Type B pancreatic cell (in vitro differentiated cells): ENCODE measurements around the gene S100A2. TPM values are rescaled to one million over a fixed set of nuclear protein-coding genes. Genes with fewer than 3 reads are reported as not detected.
A peak's percentile ranks its signal among the peaks of the same experiment; 100 is the strongest.

Experiments
- DNase-seq: peaks from one replicate; pipeline ENCODE4 v3.0.0; 2021; ENCODE audit warnings: mixed read lengths; ENCODE audit not compliant: unreplicated experiment; ENCODE audit errors: extremely low spot score
- H3K27ac Mint-ChIP-seq: 2 replicates; pipeline ENCODE4 v1.8.0; 2021; ENCODE audit warnings: mild to moderate bottlenecking, mixed read lengths
- H3K27me3 Mint-ChIP-seq: 2 replicates; pipeline ENCODE4 v1.8.0; 2021; ENCODE audit warnings: mixed read lengths
- H3K36me3 Mint-ChIP-seq: 2 replicates; pipeline ENCODE4 v1.8.0; 2021; ENCODE audit warnings: mixed read lengths
- H3K4me1 Mint-ChIP-seq: one replicate; pipeline ENCODE4 v1.8.0; 2021; ENCODE audit warnings: mixed read lengths; ENCODE audit not compliant: unreplicated experiment
- H3K4me3 Mint-ChIP-seq: 2 replicates; pipeline ENCODE4 v1.8.0; 2021; ENCODE audit warnings: mild to moderate bottlenecking, mixed read lengths
- H3K9me3 Mint-ChIP-seq: 2 replicates; pipeline ENCODE4 v1.8.0; 2021; ENCODE audit warnings: mixed read lengths
- total RNA-seq: library from RNA; stranded (reverse); gene quantifications from 2 replicates; pipeline ENCODE4 v1.2.1, GENCODE V29; 2021; ENCODE audit warnings: low replicate concordance
- TF ChIP-seq, protein P1 (sequence below): fragments of 200-600 bp; sonication (generic); conservative IDR thresholded peaks from 2 replicates; pipeline ENCODE4 v1.5.0; 2021; ENCODE audit warnings: antibody characterized with exemption, mild to moderate bottlenecking

The S100A2 gene
- total RNA-seq, 1 donor from 2014 or later, result 0.75 TPM

DNA sequence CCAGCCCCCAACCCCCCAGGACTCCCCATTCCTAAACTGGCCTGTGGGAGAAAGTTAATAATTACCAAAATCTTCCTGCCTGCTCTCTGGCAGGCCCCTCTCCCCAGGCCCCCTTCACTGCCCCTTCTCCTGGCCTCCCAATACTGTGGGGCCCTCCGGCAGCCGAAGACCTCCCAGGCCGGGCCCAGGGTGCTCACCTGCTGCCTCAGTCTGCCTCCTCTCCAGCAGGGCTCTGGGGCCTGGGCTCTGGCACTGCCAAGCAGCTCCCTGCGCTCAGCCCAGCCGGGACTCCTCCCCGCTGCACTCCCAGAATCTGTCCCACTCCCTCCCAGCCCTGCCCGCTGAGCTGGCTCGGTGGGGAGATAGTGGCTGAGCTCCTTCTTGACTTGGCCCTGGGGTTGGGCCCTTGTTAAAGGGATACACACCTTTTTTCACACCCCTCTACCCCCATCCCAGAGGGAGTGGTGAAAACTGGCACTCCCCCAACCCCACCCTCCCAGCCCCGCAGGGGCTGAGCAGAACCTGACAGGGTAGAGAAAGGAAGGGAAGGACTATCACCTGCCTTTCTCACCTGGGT is 47.2 kb upstream of the S100A2 start, which contains the start of gene S100A16:
Gene S100A16 (minus strand): TSS at position 383 of the 577 bp plus-strand sequence. CDS start 4,986 bp downstream, outside the sequence.
- Mint-ChIP-seq H3K27ac (peak within 1 kb of the TSS; percentile 54), H3K27me3 (no peaks in the 10 kb centered on the region), H3K36me3 (no peaks in the 10 kb centered on the region), H3K9me3 (no peaks in the 10 kb centered on the region), H3K4me3 (peak within 1 kb of the TSS; percentile 85), H3K4me1 (peaks cover 52% of the 10 kb centered on the region)
- no peak for DNase-seq
- TF ChIP-seq, protein P1, sequence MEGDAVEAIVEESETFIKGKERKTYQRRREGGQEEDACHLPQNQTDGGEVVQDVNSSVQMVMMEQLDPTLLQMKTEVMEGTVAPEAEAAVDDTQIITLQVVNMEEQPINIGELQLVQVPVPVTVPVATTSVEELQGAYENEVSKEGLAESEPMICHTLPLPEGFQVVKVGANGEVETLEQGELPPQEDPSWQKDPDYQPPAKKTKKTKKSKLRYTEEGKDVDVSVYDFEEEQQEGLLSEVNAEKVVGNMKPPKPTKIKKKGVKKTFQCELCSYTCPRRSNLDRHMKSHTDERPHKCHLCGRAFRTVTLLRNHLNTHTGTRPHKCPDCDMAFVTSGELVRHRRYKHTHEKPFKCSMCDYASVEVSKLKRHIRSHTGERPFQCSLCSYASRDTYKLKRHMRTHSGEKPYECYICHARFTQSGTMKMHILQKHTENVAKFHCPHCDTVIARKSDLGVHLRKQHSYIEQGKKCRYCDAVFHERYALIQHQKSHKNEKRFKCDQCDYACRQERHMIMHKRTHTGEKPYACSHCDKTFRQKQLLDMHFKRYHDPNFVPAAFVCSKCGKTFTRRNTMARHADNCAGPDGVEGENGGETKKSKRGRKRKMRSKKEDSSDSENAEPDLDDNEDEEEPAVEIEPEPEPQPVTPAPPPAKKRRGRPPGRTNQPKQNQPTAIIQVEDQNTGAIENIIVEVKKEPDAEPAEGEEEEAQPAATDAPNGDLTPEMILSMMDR, result no peak

DNA sequence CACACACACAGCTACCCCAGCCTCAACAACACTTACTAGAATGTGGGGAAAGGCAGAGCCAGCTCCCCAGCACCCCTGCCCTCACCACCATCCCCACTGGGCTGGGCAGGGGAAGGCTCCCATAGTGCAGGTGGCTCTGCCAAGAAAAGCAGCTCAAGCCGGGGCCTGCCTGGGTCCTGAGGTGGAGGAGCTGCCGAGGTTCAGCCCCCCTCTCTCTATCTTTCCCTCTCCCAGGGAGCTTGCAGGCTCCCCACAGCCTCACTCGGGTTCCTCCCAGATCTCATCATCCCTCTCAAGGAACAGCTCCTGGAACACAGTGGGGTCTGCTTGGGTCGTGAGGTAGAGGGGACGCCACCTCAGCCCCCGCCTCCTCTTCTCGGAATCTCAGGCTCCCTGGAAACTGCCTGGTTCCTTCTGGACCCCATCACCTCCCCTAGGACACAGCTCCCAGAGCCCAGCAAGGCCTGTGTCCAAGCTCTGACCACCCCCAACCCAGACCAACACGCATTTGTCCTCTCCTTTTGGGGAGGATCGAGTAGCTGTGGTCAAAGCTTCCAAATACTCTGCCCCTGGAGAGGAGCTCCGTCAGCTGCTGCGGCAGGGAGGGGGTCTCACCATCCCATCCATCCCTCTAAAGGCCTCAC is 46.6 kb upstream of the S100A2 start:
- TF ChIP-seq, protein P1, result no peak
- H3K9me3 Mint-ChIP-seq, result no peaks in the 10 kb centered on the region
- H3K27me3 Mint-ChIP-seq, result no peaks in the 10 kb centered on the region
- H3K36me3 Mint-ChIP-seq, result no peaks in the 10 kb centered on the region
- peaks cover 52% of the 10 kb centered on the region for H3K4me1 Mint-ChIP-seq
- no peak for DNase-seq
- peak overlapping the region; percentile 80 for H3K4me3 Mint-ChIP-seq
- peak overlapping the region; percentile 54 for H3K27ac Mint-ChIP-seq

GRCh38 chr1:153611356-153611755 is 45.7 kb upstream of the S100A2 start:
- Mint-ChIP-seq H3K4me3 (peak overlapping the region; percentile 80), H3K4me1 (peaks cover 46% of the 10 kb centered on the region), H3K27ac (peak overlapping the region; percentile 54), H3K27me3 (no peaks in the 10 kb centered on the region), H3K36me3 (no peaks in the 10 kb centered on the region), H3K9me3 (no peaks in the 10 kb centered on the region)
- TF ChIP-seq, protein P1, result no peak
- no peak for DNase-seq

DNA sequence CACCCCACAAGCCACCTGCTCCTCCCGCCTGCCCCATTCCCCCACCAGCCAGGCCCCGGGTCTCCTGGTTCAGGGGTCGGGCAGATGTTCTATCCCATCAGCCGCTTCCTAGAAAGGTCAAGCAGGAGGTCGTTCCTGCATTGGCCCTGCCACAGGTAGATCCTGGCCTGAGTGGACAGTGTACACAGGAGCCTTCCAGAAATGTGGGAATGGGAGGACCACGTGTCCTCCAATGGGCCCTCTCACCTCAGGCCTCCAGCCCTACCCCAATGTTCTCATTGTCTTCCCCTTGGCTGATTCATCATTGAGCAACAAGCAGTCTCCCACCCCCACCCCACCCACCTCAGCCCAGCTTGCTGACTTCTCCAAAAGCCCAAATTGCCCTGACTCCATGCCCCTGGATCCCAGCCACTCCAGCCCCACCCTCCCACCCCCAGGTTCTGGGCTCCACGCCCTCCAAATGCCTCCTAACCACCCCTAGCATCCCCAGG is 45.2 kb upstream of the S100A2 start:
- H3K27me3 Mint-ChIP-seq, result no peaks in the 10 kb centered on the region

DNA sequence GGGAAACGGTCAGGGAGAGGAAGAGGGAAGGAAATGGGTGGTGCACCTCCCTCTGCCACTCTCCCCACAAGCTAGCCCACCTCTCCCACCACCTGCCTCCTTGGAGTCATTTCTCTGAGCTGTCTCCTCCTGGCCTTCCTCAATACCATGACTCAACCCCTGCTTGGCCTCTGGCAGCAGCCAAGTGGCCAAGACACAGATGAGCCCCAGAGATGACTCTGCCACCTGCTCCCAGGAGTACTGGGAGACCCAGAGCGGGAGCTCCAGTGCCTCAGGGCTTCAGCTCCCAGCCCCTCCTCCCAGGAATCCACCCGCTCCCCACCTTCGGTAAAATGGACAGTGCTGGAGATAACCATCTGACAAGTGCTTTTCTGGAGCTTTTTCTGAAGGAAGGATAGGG is 44.7 kb upstream of the S100A2 start:
- peaks cover 41% of the 10 kb centered on the region for H3K4me1 Mint-ChIP-seq
- H3K9me3 Mint-ChIP-seq, result no peaks in the 10 kb centered on the region
- peak overlapping the region; percentile 92 for H3K27ac Mint-ChIP-seq
- H3K27me3 Mint-ChIP-seq, result no peaks in the 10 kb centered on the region
- TF ChIP-seq, protein P1, result no peak
- DNase-seq, result no peak
- no peaks in the 10 kb centered on the region for H3K36me3 Mint-ChIP-seq
- H3K4me3 Mint-ChIP-seq, result peak overlapping the region; percentile 86

More for the DNA sequence above, 45.2 kb upstream of the S100A2 start:
- no peaks in the 10 kb centered on the region for H3K9me3 Mint-ChIP-seq
- H3K4me1 Mint-ChIP-seq, result peaks cover 41% of the 10 kb centered on the region
- H3K27ac Mint-ChIP-seq, result peak overlapping the region; percentile 54
- H3K36me3 Mint-ChIP-seq, result no peaks in the 10 kb centered on the region
- H3K4me3 Mint-ChIP-seq, result peak overlapping the region; percentile 86
- TF ChIP-seq, protein P1, result no peak
- DNase-seq, result no peak
